Measurements from ENCODE around the gene DRP2.
"Not testable (repeated sequence)": the region's sequence is repeated elsewhere in the genome, so short reads cannot be mapped to it uniquely, and the experiment has no call there.

The DRP2 gene

GRCh38 chrX:101252634-101253033 lies 33.0 kb downstream of the DRP2 start:
- no peak for DNase-seq

- no peak for DNase-seq
These were observed 38.1 kb downstream of the DRP2 start for GRCh38 chrX:101257448-101258258.

- no peak for DNase-seq
These were observed 38.6 kb downstream of the DRP2 start for GRCh38 chrX:101258259-101258581.

- DNase-seq: no peak
These were observed 40.8 kb downstream of the DRP2 start for GRCh38 chrX:101260435-101260834.

- no peak for DNase-seq
These were observed 43.0 kb downstream of the DRP2 start for GRCh38 chrX:101262590-101262989.

- no peak for DNase-seq
These were observed 44.2 kb downstream of the DRP2 start for GRCh38 chrX:101263766-101264165.

GRCh38 chrX:101265869-101266428 lies 46.4 kb downstream of the DRP2 start:
- no peak for DNase-seq

GRCh38 chrX:101274198-101274597 lies 54.6 kb downstream of the DRP2 start:
- DNase-seq: no peak

- DNase-seq: no peak
These were observed 56.7 kb downstream of the DRP2 start for GRCh38 chrX:101276238-101276637.

- no peak for DNase-seq
These were observed 67.8 kb downstream of the DRP2 start for GRCh38 chrX:101287402-101287801.

- no peak for DNase-seq
These were observed 71.5 kb downstream of the DRP2 start, which contains the start of gene TAF7L for GRCh38 chrX:101290957-101291603. TAF7L (minus strand) TSS chrX:101291334; CDS start chrX:101287543, 3,791 bp downstream.

GRCh38 chrX:101295603-101296002 lies 76.0 kb downstream of the DRP2 start:
- not testable (repeated sequence) for DNase-seq

GRCh38 chrX:101303790-101304189 lies 84.2 kb downstream of the DRP2 start:
- DNase-seq: no peak

Measured in activated CD4-positive, CD25-positive, alpha-beta regulatory T cell treated with anti-CD3 and anti-CD28 coated beads, Interleukin-2, amount 50 U/mL, for 72 hours (primary cell).